GM12878 (cell line): ENCODE data around the gene CCNL2. TPM values are rescaled to one million over a fixed set of nuclear protein-coding genes. Genes with fewer than 3 reads are reported as not detected.

Experiments used
- ATAC-seq: fragments of 200-7000 bp; cut with Tn5 transposase; 3 replicates; pipeline ENCODE4 v1.9.1; 2020; ENCODE audit warnings: mild to moderate bottlenecking, moderate library complexity
- BruUV-seq: library from RNA; stranded (reverse); fragments of 400-500 nt; replicated peaks from 2 replicates; lab custom pipeline; 2021; lab: Mats Ljungman, UMichigan
- CTCF ChIA-PET: fragments of 300-600 bp; sonication (Branson Sonifier 250); formaldehyde crosslinking; extraction: SDS; loops from one replicate; lab custom pipeline; 2021; ENCODE audit warnings: inconsistent platforms; lab: Yijun Ruan, JAX
- POLR2A ChIA-PET: fragments of 350-600 bp; formaldehyde crosslinking; extraction: SDS; loops from one replicate; lab custom pipeline; 2021; ENCODE audit warnings: inconsistent platforms; lab: Charles Lee
- RAD21 ChIA-PET: fragments of 300-600 bp; sonication (Branson Sonifier 250); formaldehyde crosslinking; loops from one replicate; lab custom pipeline; 2023; ENCODE audit warnings: antibody characterized with exemption; ENCODE audit not compliant: unreplicated experiment; lab: Charles Lee
- SMC1A ChIA-PET: fragments of 300-600 bp; sonication (Branson Sonifier 250); formaldehyde crosslinking; loops from one replicate; lab custom pipeline; 2023; ENCODE audit not compliant: unreplicated experiment, uncharacterized antibody; lab: Charles Lee
- DNase-seq: peaks from one replicate; pipeline ENCODE4 v3.0.0-alpha.2; 2011; ENCODE audit warnings: low read depth, low spot score
- FAIRE-seq: peaks from 3 replicates; lab custom pipeline; 2011; peaks lifted over from hg19 to GRCh38; lab: Jason Lieb, UNC
- H2AFZ ChIP-seq: 2 replicates; pipeline ENCODE4 v1.6.0; 2011; ENCODE audit warnings: low read depth, low read length, control low read depth; ENCODE audit not compliant: control insufficient read depth
- H3K27ac ChIP-seq: 2 replicates; pipeline ENCODE4 v1.5.1; 2011; ENCODE audit warnings: control low read depth; ENCODE audit not compliant: control insufficient read depth, insufficient read depth
- H3K27me3 ChIP-seq, 2 experiments: replicated peaks in 1 of 2; 2 replicates each; pipeline versions ENCODE4 v1.6.0 to v1.6.1; 2011; ENCODE audit warnings: low read length in 1 of 2; ENCODE audit not compliant: control insufficient read depth in 2 of 2, insufficient read depth in 2 of 2
- H3K36me3 ChIP-seq, 2 experiments: 2 replicates each; pipeline ENCODE4 v1.5.1; 2011; ENCODE audit warnings: low read length in 1 of 2; ENCODE audit not compliant: control insufficient read depth in 2 of 2, insufficient read depth in 2 of 2
- H3K4me1 ChIP-seq: 2 replicates; pipeline ENCODE4 v1.6.1; 2011; ENCODE audit warnings: mild to moderate bottlenecking, low read length, moderate library complexity, mixed read lengths; ENCODE audit not compliant: control insufficient read depth, insufficient read depth
- H3K4me2 ChIP-seq: 2 replicates; pipeline ENCODE4 v1.6.0; 2011; ENCODE audit warnings: control low read depth; ENCODE audit not compliant: control insufficient read depth, insufficient read depth
- H3K4me3 ChIP-seq: fragments of 200-600 bp; sonication (generic); 2 replicates; pipeline ENCODE4 v1.5.1; 2016
- H3K79me2 ChIP-seq: 2 replicates; pipeline ENCODE4 v1.6.0; 2011; ENCODE audit warnings: low read length; ENCODE audit not compliant: control insufficient read depth, insufficient read depth
- H3K9ac ChIP-seq: 2 replicates; pipeline ENCODE4 v1.8.0; 2011; ENCODE audit warnings: low read length, control low read depth, mixed read lengths; ENCODE audit not compliant: control insufficient read depth, insufficient read depth
- H3K9me3 ChIP-seq: replicated peaks from 3 replicates; pipeline ENCODE4 v1.5.1; 2011; ENCODE audit warnings: mild to moderate bottlenecking, low read length; ENCODE audit not compliant: control insufficient read depth, insufficient read depth
- H4K20me1 ChIP-seq: 2 replicates; pipeline ENCODE4 v1.6.0; 2011; ENCODE audit not compliant: control insufficient read depth, insufficient read depth
- GATAD2B ChIP-seq: fragments of 450-650 bp; conservative IDR thresholded peaks from 2 replicates; pipeline ENCODE4 v1.6.1; 2017; ENCODE audit warnings: low read depth, mild to moderate bottlenecking, moderate library complexity
- IKZF1 ChIP-seq: fragments of 450-650 bp; conservative IDR thresholded peaks from 2 replicates; pipeline ENCODE4 v1.6.1; 2017; ENCODE audit warnings: antibody characterized with exemption, mild to moderate bottlenecking
- ZNF217 ChIP-seq: fragments of 450-650 bp; IDR thresholded peaks from 2 replicates; pipeline ENCODE4 v1.6.1; 2017; ENCODE audit warnings: antibody characterized with exemption, mild to moderate bottlenecking
- WGBS: methylation state at CpG from one replicate; pipeline ENCODE4 v1.1.6; 2016; ENCODE audit warnings: low lambda C conversion rate; ENCODE audit not compliant: insufficient replicate concordance, insufficient coverage; ENCODE audit errors: missing lambda C conversion rate; 5-methylcytosine and 5-hydroxymethylcytosine counted together
- in situ Hi-C: fragments of 300-500 bp; cut with MboI; formaldehyde crosslinking; loops from 9 replicates; pipeline ENCODE4 v1.14.3; 2018; ENCODE audit warnings: mixed read lengths
- intact Hi-C: fragments of 100-400 bp; cut with micrococcal nuclease; formaldehyde crosslinking; loops from one replicate; pipeline ENCODE4 v1.14.2; 2022; ENCODE audit not compliant: unreplicated experiment
- polyA plus RNA-seq, 11 experiments: library from polyadenylated mRNA; depleted of rRNA in 4 of 11; unstranded in 6 of 11; stranded (reverse) in 5 of 11; fragments of >200 nt; fragmentation: Nextera tagmentation in 4 of 11; fragmentation: Illumina TruSeq in 1 of 11; extraction: Ambion mirVana in 4 of 11; extraction: Trizol in 1 of 11; gene quantifications; 1 replicate in 1 of 11; 2 replicates in 10 of 11; pipeline versions ENCODE4 v1.2.1 to v1.2.3, GENCODE V29; 2011 to 2016; ENCODE audit warnings: inconsistent platforms in 2 of 11, missing spikeins in 2 of 11, low read depth in 1 of 11
- total RNA-seq, 4 experiments: library from RNA; depleted of rRNA in 3 of 4; stranded (reverse); fragments of >200 nt in 3 of 4; fragmentation: Illumina TruSeq in 1 of 4; extraction: Trizol in 1 of 4; gene quantifications; 2 replicates each; pipeline versions ENCODE4 v1.2.1 to v1.2.3, GENCODE V29; 2013 to 2021
- TF ChIP-seq, protein P1 (sequence below): fragments of 450-650 bp; IDR thresholded peaks from 2 replicates; pipeline ENCODE4 v1.6.1; 2017; ENCODE audit warnings: mild to moderate bottlenecking, moderate library complexity
- TF ChIP-seq, protein P2 (sequence below): fragments of 450-650 bp; IDR thresholded peaks from 2 replicates; pipeline ENCODE4 v1.6.1; 2017; ENCODE audit warnings: mild to moderate bottlenecking, low read depth, inconsistent platforms; ENCODE audit not compliant: poor library complexity, severe bottlenecking

CCNL2 gene
- total and polyA plus RNA-seq, 10 of the 15 experiments (the other 5 are each of a cell fraction or from before 2014, with no cell fraction given): 2.1 to 143 (median 101) TPM

DNA sequence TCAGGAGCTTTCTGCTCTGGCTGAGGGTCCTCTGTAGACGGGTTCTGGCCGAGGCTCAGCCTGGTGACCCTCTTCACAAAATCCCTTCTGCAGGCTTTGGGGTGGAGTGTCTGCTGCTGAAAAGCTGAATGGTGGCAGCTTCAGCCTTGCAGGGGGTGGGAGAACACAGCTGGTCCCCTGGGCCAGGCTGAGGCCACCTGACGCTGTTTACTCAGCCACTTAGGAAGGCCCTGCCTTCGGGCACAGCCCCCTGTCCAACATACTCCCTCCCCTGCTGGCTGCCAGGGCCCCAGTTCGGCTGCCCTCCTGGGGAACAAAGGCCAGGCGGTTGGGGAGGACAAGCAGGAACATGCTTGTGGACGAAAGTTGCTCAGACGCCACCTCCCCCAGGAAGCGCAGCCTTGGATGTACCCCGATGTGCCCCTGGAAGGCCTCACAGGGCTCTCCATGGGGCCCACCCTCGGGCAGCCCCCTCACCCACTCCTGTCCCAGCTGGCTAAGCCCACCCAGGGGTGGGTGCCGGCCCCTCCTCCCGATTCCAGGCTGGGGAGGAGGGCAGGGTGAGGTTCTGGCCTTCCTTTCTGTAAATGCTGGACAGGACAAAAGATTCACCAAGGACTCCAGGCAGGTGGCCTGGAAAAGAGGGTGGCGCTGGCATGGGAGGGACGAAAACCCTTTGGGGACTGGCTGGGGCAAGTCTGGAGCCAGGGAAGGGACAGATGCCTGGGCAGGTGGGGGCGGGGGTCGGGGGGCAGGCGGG, 22.2 kb upstream of the CCNL2 start, which contains the start of gene ANKRD65:
Gene ANKRD65, minus strand, starts transcription at position 130 of the 760 bp plus-strand sequence. CDS start 271 bp downstream, outside the sequence.
- Histone ChIP-seq H3K9ac (peak within 1 kb of the TSS; percentile 8; the same call in 1 of the 2 replicates), H3K79me2 (no peaks in the 10 kb centered on the region), H3K27ac (no peak within 1 kb of the TSS), H3K27me3 (no peaks in the 10 kb centered on the region), H3K4me3 (no peak within 1 kb of the TSS), H4K20me1 (no peaks in the 10 kb centered on the region), H2AFZ (peak within 1 kb of the TSS; percentile 34; the same call in 1 of the 2 replicates), H3K9me3 (no peaks in the 10 kb centered on the region), H3K4me1 (peaks cover 25% of the 10 kb centered on the region), H3K4me2 (0 out of 2 replicates have a peak within 1 kb of the TSS, but pooled peaks have one; percentile 15), H3K36me3 (no peaks in the 10 kb centered on the region)
- TF ChIP-seq ZNF217 (no peak), GATAD2B (0 out of 2 replicates have a peak, but pooled peaks have one; percentile 17), IKZF1 (no peak)
- TF ChIP-seq, protein P1, sequence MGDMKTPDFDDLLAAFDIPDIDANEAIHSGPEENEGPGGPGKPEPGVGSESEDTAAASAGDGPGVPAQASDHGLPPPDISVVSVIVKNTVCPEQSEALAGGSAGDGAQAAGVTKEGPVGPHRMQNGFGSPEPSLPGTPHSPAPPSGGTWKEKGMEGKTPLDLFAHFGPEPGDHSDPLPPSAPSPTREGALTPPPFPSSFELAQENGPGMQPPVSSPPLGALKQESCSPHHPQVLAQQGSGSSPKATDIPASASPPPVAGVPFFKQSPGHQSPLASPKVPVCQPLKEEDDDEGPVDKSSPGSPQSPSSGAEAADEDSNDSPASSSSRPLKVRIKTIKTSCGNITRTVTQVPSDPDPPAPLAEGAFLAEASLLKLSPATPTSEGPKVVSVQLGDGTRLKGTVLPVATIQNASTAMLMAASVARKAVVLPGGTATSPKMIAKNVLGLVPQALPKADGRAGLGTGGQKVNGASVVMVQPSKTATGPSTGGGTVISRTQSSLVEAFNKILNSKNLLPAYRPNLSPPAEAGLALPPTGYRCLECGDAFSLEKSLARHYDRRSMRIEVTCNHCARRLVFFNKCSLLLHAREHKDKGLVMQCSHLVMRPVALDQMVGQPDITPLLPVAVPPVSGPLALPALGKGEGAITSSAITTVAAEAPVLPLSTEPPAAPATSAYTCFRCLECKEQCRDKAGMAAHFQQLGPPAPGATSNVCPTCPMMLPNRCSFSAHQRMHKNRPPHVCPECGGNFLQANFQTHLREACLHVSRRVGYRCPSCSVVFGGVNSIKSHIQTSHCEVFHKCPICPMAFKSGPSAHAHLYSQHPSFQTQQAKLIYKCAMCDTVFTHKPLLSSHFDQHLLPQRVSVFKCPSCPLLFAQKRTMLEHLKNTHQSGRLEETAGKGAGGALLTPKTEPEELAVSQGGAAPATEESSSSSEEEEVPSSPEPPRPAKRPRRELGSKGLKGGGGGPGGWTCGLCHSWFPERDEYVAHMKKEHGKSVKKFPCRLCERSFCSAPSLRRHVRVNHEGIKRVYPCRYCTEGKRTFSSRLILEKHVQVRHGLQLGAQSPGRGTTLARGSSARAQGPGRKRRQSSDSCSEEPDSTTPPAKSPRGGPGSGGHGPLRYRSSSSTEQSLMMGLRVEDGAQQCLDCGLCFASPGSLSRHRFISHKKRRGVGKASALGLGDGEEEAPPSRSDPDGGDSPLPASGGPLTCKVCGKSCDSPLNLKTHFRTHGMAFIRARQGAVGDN: 0 out of 2 replicates have a peak, but pooled peaks have one; percentile 45
- TF ChIP-seq, protein P2, sequence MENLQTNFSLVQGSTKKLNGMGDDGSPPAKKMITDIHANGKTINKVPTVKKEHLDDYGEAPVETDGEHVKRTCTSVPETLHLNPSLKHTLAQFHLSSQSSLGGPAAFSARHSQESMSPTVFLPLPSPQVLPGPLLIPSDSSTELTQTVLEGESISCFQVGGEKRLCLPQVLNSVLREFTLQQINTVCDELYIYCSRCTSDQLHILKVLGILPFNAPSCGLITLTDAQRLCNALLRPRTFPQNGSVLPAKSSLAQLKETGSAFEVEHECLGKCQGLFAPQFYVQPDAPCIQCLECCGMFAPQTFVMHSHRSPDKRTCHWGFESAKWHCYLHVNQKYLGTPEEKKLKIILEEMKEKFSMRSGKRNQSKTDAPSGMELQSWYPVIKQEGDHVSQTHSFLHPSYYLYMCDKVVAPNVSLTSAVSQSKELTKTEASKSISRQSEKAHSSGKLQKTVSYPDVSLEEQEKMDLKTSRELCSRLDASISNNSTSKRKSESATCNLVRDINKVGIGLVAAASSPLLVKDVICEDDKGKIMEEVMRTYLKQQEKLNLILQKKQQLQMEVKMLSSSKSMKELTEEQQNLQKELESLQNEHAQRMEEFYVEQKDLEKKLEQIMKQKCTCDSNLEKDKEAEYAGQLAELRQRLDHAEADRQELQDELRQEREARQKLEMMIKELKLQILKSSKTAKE: no peak
- DNase-seq: no peak
- ChIA-PET SMC1A (no interaction called here), RAD21 (interaction anchor here (1.2 to 1.5 kb wide), 2 partner anchors 17 to 20 kb away, joined by 5 read pairs; no protein-coding TSS in a partner anchor), POLR2A (interaction anchor here (2.2 kb wide), 1 partner anchor 13 kb away, joined by 9 read pairs; no protein-coding TSS in a partner anchor), CTCF (no interaction called here)
- no peak for FAIRE-seq
- in situ Hi-C loops (no loop called here), intact Hi-C loops (no loop called here)
- BruUV-seq: no TSS peak
- WGBS: 43% methylated on average over 18 of the region's 18 CpGs
- ATAC-seq: peak; percentile 55
